HEK293 (cell line): ENCODE measurements around the gene MYOT.
A peak's percentile ranks its signal among the peaks of the same experiment; 100 is the strongest.

ENCODE experiments used
- CTCF ChIA-PET: fragments of 350-600 bp; formaldehyde crosslinking; extraction: SDS; loops from one replicate; lab custom pipeline; 2021; ENCODE audit warnings: antibody characterized with exemption; lab: Yijun Ruan, JAX
- POLR2A ChIA-PET: fragments of 300-600 bp; formaldehyde crosslinking; extraction: SDS; loops from one replicate; lab custom pipeline; 2020; ENCODE audit warnings: antibody characterized with exemption, inconsistent platforms; lab: Yijun Ruan, JAX
- H3K27ac ChIP-seq: fragments of 200-500 bp; sonication (Bioruptor generic); 2 replicates; pipeline ENCODE4 v1.5.1; 2014; ENCODE audit warnings: low read depth, low read length, control low read depth, inconsistent platforms; ENCODE audit errors: extremely low read depth
- H3K36me3 ChIP-seq, 2 experiments: fragments of 200-500 bp in 1 of 2; sonication (Bioruptor generic) in 1 of 2; 1 replicate in 1 of 2; 2 replicates in 1 of 2; pipeline ENCODE4 v1.5.1; 2014 to 2017; ENCODE audit warnings: inconsistent platforms in 2 of 2, low read length in 2 of 2; ENCODE audit not compliant: control insufficient read depth in 2 of 2, insufficient read depth in 1 of 2
- H3K4me1 ChIP-seq: fragments of 200-500 bp; sonication (Bioruptor generic); 2 replicates; pipeline ENCODE4 v1.5.1; 2014; ENCODE audit warnings: mild to moderate bottlenecking, low read length, inconsistent platforms; ENCODE audit not compliant: control insufficient read depth, insufficient read depth
- H3K4me3 ChIP-seq: 2 replicates; pipeline ENCODE4 v1.5.1; 2011; ENCODE audit warnings: low read depth, mild to moderate bottlenecking, control low read depth, low read length, moderate library complexity
- H3K9me3 ChIP-seq: fragments of 200-500 bp; sonication (Bioruptor generic); 2 replicates; pipeline ENCODE4 v1.5.1; 2014; ENCODE audit warnings: low read depth, low read length, inconsistent platforms; ENCODE audit not compliant: control insufficient read depth, insufficient read depth
- GLI4 ChIP-seq: fragments of 450-650 bp; formaldehyde crosslinking; IDR thresholded peaks from 2 replicates; pipeline ENCODE4 v1.5.1; 2016; ENCODE audit warnings: missing biosample characterization, missing genetic modification characterization
- ZFP3 ChIP-seq: fragments of 450-650 bp; formaldehyde crosslinking; IDR thresholded peaks from 2 replicates; pipeline ENCODE4 v1.5.1; 2016; ENCODE audit warnings: low read depth, missing biosample characterization, missing genetic modification characterization
- ZNF148 ChIP-seq: fragments of 450-650 bp; formaldehyde crosslinking; IDR thresholded peaks from 2 replicates; pipeline ENCODE4 v1.5.0; 2017; ENCODE audit warnings: missing biosample characterization, missing genetic modification characterization, borderline replicate concordance
- ZNF518A ChIP-seq: fragments of 450-650 bp; formaldehyde crosslinking; conservative IDR thresholded peaks from 2 replicates; pipeline ENCODE4 v1.5.1; 2016; ENCODE audit warnings: low read depth, missing biosample characterization, missing genetic modification characterization
- ZNF664 ChIP-seq: fragments of 450-650 bp; formaldehyde crosslinking; IDR thresholded peaks from 2 replicates; pipeline ENCODE4 v1.5.1; 2016; ENCODE audit warnings: missing biosample characterization, missing genetic modification characterization
- ZNF677 ChIP-seq: fragments of 450-650 bp; IDR thresholded peaks from 2 replicates; pipeline ENCODE4 v1.5.0; 2018; ENCODE audit warnings: missing biosample characterization, mild to moderate bottlenecking, missing genetic modification characterization, moderate library complexity
- ZNF747 ChIP-seq: fragments of 450-650 bp; formaldehyde crosslinking; IDR thresholded peaks from 2 replicates; pipeline ENCODE4 v1.5.1; 2016; ENCODE audit warnings: missing biosample characterization, missing genetic modification characterization
- ZSCAN30 ChIP-seq: fragments of 450-650 bp; IDR thresholded peaks from 2 replicates; pipeline ENCODE4 v1.5.1; 2018; ENCODE audit warnings: missing biosample characterization, mild to moderate bottlenecking, missing genetic modification characterization, moderate library complexity
- ZSCAN5A ChIP-seq: fragments of 450-650 bp; formaldehyde crosslinking; IDR thresholded peaks from 2 replicates; pipeline ENCODE4 v1.5.1; 2016; ENCODE audit warnings: missing biosample characterization, missing genetic modification characterization
- TF ChIP-seq, protein P1 (sequence below): fragments of 450-650 bp; formaldehyde crosslinking; IDR thresholded peaks from 2 replicates; pipeline ENCODE4 v1.5.1; 2016; ENCODE audit warnings: missing biosample characterization, missing genetic modification characterization
- TF ChIP-seq, protein P2 (sequence below): fragments of 450-650 bp; IDR thresholded peaks from 2 replicates; pipeline ENCODE4 v1.5.1; 2018; ENCODE audit warnings: missing biosample characterization, mild to moderate bottlenecking, missing genetic modification characterization

Gene MYOT

DNA sequence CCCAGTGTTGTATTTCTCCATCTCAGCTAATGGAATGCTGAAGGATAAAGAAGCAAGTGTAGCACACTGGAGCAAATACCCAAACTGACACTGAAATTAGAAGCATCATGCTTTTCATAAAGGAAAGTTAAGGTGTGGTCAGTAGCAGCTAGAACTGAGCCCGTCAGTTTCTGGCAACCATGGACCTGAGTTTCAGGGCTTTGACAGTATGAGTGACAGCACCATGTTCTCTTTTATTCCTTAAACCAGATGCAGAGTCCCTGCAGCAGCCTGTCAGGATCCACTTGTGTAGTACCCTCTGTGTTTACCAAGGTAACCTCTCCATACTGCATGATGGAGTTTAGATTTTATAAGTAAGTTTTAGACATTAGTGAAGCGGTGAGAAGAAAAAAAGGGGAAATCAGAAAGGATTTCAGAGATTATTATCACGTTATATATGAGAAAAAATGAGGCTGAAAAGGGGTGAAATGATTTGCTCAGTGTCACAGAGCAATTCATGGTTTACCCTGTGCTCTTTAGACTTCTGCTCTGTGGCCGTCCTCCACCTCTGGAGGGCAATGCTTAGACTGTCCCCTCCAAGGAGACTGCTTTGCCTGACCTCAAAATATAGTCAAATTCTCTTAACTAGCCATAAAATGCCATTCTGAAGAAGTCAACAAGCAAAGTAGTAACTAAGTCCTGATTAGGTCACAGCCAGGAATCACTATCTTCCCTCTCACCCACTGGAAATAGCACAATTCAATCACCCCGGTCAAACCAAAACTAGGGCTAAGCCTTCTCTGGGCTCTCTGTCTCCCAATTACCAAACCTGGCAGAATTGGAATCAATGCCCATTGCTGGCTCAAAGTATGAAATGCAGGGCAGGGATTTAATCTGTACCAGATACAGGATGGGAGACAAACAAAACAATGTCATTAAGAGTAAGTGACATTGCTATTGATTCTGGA is 10.5 kb upstream of the MYOT start:
- no peak overlapping the region for H3K4me3 ChIP-seq
- TF ChIP-seq ZNF747 (tag by site-specific recombination) (no peak), ZSCAN30 (tag by site-specific recombination) (no peak), ZSCAN5A (tag by site-specific recombination) (no peak), ZNF148 (tag by site-specific recombination) (no peak), GLI4 (tag by site-specific recombination) (no peak), ZNF677 (no peak)
- TF ChIP-seq, protein P1, sequence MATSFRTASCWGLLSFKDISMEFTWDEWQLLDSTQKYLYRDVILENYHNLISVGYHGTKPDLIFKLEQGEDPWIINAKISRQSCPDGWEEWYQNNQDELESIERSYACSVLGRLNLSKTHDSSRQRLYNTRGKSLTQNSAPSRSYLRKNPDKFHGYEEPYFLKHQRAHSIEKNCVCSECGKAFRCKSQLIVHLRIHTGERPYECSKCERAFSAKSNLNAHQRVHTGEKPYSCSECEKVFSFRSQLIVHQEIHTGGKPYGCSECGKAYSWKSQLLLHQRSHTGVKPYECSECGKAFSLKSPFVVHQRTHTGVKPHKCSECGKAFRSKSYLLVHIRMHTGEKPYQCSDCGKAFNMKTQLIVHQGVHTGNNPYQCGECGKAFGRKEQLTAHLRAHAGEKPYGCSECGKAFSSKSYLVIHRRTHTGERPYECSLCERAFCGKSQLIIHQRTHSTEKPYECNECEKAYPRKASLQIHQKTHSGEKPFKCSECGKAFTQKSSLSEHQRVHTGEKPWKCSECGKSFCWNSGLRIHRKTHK (tag by site-specific recombination) = no peak
- TF ChIP-seq, protein P2, sequence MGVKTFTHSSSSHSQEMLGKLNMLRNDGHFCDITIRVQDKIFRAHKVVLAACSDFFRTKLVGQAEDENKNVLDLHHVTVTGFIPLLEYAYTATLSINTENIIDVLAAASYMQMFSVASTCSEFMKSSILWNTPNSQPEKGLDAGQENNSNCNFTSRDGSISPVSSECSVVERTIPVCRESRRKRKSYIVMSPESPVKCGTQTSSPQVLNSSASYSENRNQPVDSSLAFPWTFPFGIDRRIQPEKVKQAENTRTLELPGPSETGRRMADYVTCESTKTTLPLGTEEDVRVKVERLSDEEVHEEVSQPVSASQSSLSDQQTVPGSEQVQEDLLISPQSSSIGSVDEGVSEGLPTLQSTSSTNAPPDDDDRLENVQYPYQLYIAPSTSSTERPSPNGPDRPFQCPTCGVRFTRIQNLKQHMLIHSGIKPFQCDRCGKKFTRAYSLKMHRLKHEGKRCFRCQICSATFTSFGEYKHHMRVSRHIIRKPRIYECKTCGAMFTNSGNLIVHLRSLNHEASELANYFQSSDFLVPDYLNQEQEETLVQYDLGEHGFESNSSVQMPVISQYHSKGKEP (tag by site-specific recombination) = no peak
- TF ChIP-seq, all 188 proteins: peak for 0
- POLR2A ChIA-PET = no interaction called here
- CTCF ChIA-PET = no interaction called here
- H3K4me1 ChIP-seq = peaks cover 5% of the 10 kb centered on the region; the same call in 1 of the 2 replicates
- no peaks in the 10 kb centered on the region for H3K9me3 ChIP-seq
- H3K27ac ChIP-seq = no peak overlapping the region
- no peaks in the 10 kb centered on the region; a peak in 1 of 3 replicates for H3K36me3 ChIP-seq

DNA sequence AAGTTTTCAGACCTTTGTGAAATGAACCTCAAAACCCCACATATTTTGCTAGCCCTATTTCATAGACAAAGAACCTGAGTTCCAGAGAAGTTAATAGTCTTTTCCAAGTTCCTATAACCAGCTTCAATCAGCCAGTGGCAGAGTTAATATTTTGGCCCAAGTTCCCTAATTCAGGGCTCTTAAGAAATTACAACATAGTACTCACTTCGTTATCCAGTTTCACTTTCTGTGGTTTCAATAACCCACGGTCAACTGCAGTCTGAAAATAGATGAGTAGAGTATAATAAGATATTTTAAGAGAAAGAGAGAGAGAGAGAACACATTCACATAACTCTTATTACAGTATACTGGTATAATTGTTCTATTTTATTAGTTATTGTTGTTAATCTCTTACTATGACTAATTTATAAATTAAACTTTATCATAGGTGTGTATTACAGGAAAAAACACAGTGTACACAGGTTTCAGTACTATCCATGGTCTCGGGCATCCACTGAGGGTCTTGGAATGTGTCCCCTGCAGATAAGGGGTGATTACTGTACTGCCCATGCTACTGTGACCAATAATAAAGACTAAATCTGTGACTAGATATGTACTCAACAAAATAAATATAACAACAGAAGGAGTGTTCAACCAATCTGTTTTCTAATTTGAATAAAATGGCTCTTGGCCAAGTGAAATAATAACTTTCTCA is 9.3 kb upstream of the MYOT start:
- H3K4me1 ChIP-seq = peaks cover 5% of the 10 kb centered on the region; the same call in 1 of the 2 replicates
- H3K27ac ChIP-seq = no peak overlapping the region
- POLR2A ChIA-PET = no interaction called here
- H3K9me3 ChIP-seq = no peaks in the 10 kb centered on the region
- H3K4me3 ChIP-seq = no peak overlapping the region
- CTCF ChIA-PET = no interaction called here
- H3K36me3 ChIP-seq = no peaks in the 10 kb centered on the region; a peak in 1 of 3 replicates
- TF ChIP-seq ZNF664 (tag by site-specific recombination) (0 out of 2 replicates have a peak, but pooled peaks have one; percentile 27), ZFP3 (tag by site-specific recombination) (no peak), ZNF518A (tag by site-specific recombination) (no peak)
